ENCODE measurements around the gene AMER2.

DNA sequence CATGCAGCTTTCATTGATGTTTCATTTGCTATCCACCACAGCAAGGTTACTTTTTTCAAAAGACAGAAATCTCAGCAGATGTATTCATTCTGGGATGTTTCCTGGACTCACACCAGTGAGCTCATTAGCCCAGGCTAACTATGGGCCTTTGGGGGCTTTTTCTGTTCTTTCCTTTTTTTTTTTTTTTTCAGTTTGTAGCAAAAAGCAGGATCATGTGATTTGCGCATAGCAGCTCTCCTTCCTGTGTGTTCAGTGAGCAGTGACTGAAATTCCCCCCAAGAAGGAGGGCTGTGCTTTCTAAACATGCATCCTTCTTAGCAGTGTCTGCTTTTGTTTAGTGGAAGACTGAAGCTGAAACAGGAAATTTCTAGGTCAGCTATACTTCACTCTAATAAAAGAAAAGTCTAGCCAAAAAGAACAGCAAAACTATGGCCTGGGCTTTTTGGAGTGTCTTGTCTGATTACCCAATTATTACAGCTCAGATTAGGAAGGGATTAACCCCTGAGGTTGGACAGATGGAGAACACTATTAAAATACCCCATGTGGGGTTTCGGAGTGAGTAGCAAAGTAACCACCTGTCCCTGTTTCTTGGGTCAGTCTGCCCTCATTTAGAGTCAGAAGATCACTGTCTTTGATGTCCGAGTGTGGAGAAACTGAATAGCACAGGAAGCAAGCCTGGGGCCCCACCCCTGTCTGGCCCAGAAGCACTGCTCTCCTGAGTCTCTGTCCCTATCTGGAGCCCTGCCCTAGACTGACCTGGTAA is 8.9 kb upstream of the AMER2 start:
- TF ChIP-seq, protein P1, sequence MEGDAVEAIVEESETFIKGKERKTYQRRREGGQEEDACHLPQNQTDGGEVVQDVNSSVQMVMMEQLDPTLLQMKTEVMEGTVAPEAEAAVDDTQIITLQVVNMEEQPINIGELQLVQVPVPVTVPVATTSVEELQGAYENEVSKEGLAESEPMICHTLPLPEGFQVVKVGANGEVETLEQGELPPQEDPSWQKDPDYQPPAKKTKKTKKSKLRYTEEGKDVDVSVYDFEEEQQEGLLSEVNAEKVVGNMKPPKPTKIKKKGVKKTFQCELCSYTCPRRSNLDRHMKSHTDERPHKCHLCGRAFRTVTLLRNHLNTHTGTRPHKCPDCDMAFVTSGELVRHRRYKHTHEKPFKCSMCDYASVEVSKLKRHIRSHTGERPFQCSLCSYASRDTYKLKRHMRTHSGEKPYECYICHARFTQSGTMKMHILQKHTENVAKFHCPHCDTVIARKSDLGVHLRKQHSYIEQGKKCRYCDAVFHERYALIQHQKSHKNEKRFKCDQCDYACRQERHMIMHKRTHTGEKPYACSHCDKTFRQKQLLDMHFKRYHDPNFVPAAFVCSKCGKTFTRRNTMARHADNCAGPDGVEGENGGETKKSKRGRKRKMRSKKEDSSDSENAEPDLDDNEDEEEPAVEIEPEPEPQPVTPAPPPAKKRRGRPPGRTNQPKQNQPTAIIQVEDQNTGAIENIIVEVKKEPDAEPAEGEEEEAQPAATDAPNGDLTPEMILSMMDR (IDR thresholded peaks at IDR 0.05) = no peak
- TF ChIP-seq ZFX (IDR thresholded peaks at IDR 0.05; ENCODE audit: borderline replicate concordance) = no peak
